Neuronal stem cell (in vitro differentiated cells): ENCODE results near the gene ID3.

Source experiments
- DNase-seq: peaks from one replicate; pipeline ENCODE4 v3.0.0-alpha.2; 2013; ENCODE audit warnings: low spot score
- H2AFZ ChIP-seq: one replicate; pipeline ENCODE4 v1.6.1; 2013; ENCODE audit warnings: mild to moderate bottlenecking, low read length, inconsistent platforms
- H2AK5ac ChIP-seq: 2 replicates; pipeline ENCODE4 v1.6.1; 2013; ENCODE audit warnings: low read depth, mild to moderate bottlenecking, inconsistent platforms, low read length, moderate library complexity, mixed read lengths
- H2BK120ac ChIP-seq: 2 replicates; pipeline ENCODE4 v1.6.1; 2013; ENCODE audit warnings: low read depth, mild to moderate bottlenecking, inconsistent platforms, low read length, moderate library complexity, mixed read lengths
- H2BK12ac ChIP-seq: one replicate; pipeline ENCODE4 v1.6.1; 2013; ENCODE audit warnings: low read length, inconsistent platforms
- H2BK15ac ChIP-seq: 2 replicates; pipeline ENCODE4 v1.6.1; 2013; ENCODE audit warnings: mild to moderate bottlenecking, low read length, inconsistent platforms, mixed read lengths
- H2BK5ac ChIP-seq: one replicate; pipeline ENCODE4 v1.6.1; 2013; ENCODE audit warnings: inconsistent platforms, mild to moderate bottlenecking, low read length, moderate library complexity
- H3K14ac ChIP-seq: one replicate; pipeline ENCODE4 v1.6.1; 2013; ENCODE audit warnings: low read length, inconsistent platforms
- H3K18ac ChIP-seq: 2 replicates; pipeline ENCODE4 v1.6.1; 2013; ENCODE audit warnings: low read length, inconsistent platforms
- H3K23ac ChIP-seq: 2 replicates; pipeline ENCODE4 v1.6.1; 2013; ENCODE audit warnings: low read depth, mild to moderate bottlenecking, mixed read lengths, low read length, inconsistent platforms; ENCODE audit not compliant: poor library complexity
- H3K27ac ChIP-seq: replicated peaks from 3 replicates; pipeline ENCODE4 v1.5.1; 2013; ENCODE audit warnings: low read length, inconsistent platforms
- H3K27me3 ChIP-seq, 3 experiments: 2 replicates each; pipeline ENCODE4 v1.6.1; 2013; ENCODE audit warnings: low read length in 3 of 3, mild to moderate bottlenecking in 2 of 3, inconsistent platforms in 1 of 3, low read depth in 1 of 3, mixed read lengths in 1 of 3, moderate library complexity in 1 of 3; ENCODE audit not compliant: control insufficient read depth in 3 of 3, insufficient read depth in 3 of 3
- H3K36me3 ChIP-seq, 2 donors: replicated peaks in 1 of 2; 2 replicates each; pipeline ENCODE4 v1.6.1; 2013; ENCODE audit warnings: low read length in 2 of 2; ENCODE audit not compliant: control insufficient read depth in 2 of 2, insufficient read depth in 2 of 2
- H3K4ac ChIP-seq: 2 replicates; pipeline ENCODE4 v1.6.1; 2013; ENCODE audit warnings: inconsistent platforms, mild to moderate bottlenecking, low read length, moderate library complexity
- H3K4me1 ChIP-seq, 2 donors: 1 replicate in 1 of 2; 2 replicates in 1 of 2; pipeline ENCODE4 v1.6.1; 2013; ENCODE audit warnings: low read length in 2 of 2, low read depth in 1 of 2; ENCODE audit not compliant: control insufficient read depth in 2 of 2, insufficient read depth in 1 of 2
- H3K4me2 ChIP-seq: one replicate; pipeline ENCODE4 v1.6.1; 2013; ENCODE audit warnings: mild to moderate bottlenecking, low read length, inconsistent platforms; ENCODE audit not compliant: insufficient read depth, poor library complexity, severe bottlenecking
- H3K4me3 ChIP-seq, 2 donors: 2 replicates each; pipeline ENCODE4 v1.5.1; 2013; ENCODE audit warnings: low read length in 2 of 2, mild to moderate bottlenecking in 2 of 2, inconsistent platforms in 1 of 2, moderate library complexity in 1 of 2
- H3K79me1 ChIP-seq: one replicate; pipeline ENCODE4 v1.6.1; 2013; ENCODE audit warnings: low read depth, mild to moderate bottlenecking, inconsistent platforms, low read length, moderate library complexity
- H3K9ac ChIP-seq: one replicate; pipeline ENCODE4 v1.6.1; 2013; ENCODE audit warnings: mild to moderate bottlenecking, low read depth, low read length, inconsistent platforms; ENCODE audit not compliant: poor library complexity
- H3K9me3 ChIP-seq, 2 donors: replicated peaks in 1 of 2; 2 replicates each; pipeline versions ENCODE3 to v1.6.1; 2013; ENCODE audit warnings: low read length in 2 of 2, mild to moderate bottlenecking in 2 of 2, inconsistent platforms in 1 of 2, low read depth in 1 of 2, mixed read lengths in 1 of 2, moderate library complexity in 1 of 2; ENCODE audit not compliant: control insufficient read depth in 2 of 2, insufficient read depth in 1 of 2
- H4K8ac ChIP-seq: one replicate; pipeline ENCODE4 v1.6.1; 2013; ENCODE audit warnings: low read depth, mild to moderate bottlenecking, inconsistent platforms, low read length, moderate library complexity
- H4K91ac ChIP-seq: one replicate; pipeline ENCODE4 v1.6.1; 2013; ENCODE audit warnings: low read length, low read depth, mild to moderate bottlenecking, inconsistent platforms; ENCODE audit not compliant: poor library complexity
- WGBS, 2 donors: extraction: QIAGEN DNeasy Blood & Tissue Kit; methylation state at CpG; one replicate each; pipeline ENCODE4 v1.1.7; 2013; ENCODE audit warnings: missing lambda C conversion rate in 2 of 2, mixed read lengths in 1 of 2; ENCODE audit not compliant: insufficient read length in 2 of 2, insufficient replicate concordance in 1 of 2; ENCODE audit errors: extremely low coverage in 2 of 2; 5-methylcytosine and 5-hydroxymethylcytosine counted together

The ID3 gene

GRCh38 chr1:23554127-23554480, 5.2 kb downstream of the ID3 start:
- Histone ChIP-seq H3K9ac (peak overlapping the region; percentile 87), H4K91ac (no peak overlapping the region), H3K23ac (peak overlapping the region; percentile 86), H3K27ac (peak overlapping the region; percentile 54), H3K36me3 (peaks cover 0 to 24% of the 10 kb centered on the region in 2 donors), H3K4me2 (peak overlapping the region; percentile 96), H3K27me3 (peaks cover 0 to 13% (median 0%) of the 10 kb centered on the region in 3 experiments), H2BK5ac (peak overlapping the region; percentile 89), H2AFZ (peak overlapping the region; percentile 79), H2BK12ac (peak overlapping the region; percentile 35), H2BK15ac (peak overlapping the region; percentile 47), H3K79me1 (peaks cover 6% of the 10 kb centered on the region), H3K4ac (no peak overlapping the region), H3K14ac (no peak overlapping the region), H4K8ac (no peak overlapping the region), H2BK120ac (peak overlapping the region; percentile 58), H3K9me3 (no peaks in the 10 kb centered on the region), H2AK5ac (peak overlapping the region; percentile 74), H3K4me1 (peaks cover 33 to 37% of the 10 kb centered on the region in 2 donors), H3K18ac (peak overlapping the region; percentile 98), H3K4me3 (peak overlapping the region; percentile 51 to 76)
- no peak for DNase-seq
- no CpG with 5 or more reads among the region's 12 CpGs for WGBS, 2 donors

GRCh38 chr1:23553231-23554126, 5.8 kb downstream of the ID3 start:
- H3K4me3 ChIP-seq, result peak overlapping the region; percentile 5 to 51
- H3K36me3 ChIP-seq, result peaks cover 0 to 21% of the 10 kb centered on the region in 2 donors
- no peak overlapping the region for H3K9ac ChIP-seq
- H3K27ac ChIP-seq, result no peak overlapping the region
- no peak overlapping the region for H2BK15ac ChIP-seq
- H3K23ac ChIP-seq, result peak overlapping the region; percentile 12
- no peaks in the 10 kb centered on the region for H3K79me1 ChIP-seq
- H2AK5ac ChIP-seq, result peak overlapping the region; percentile 74
- peak overlapping the region; percentile 31 for H2BK12ac ChIP-seq
- no peak overlapping the region for H3K4ac ChIP-seq
- H2BK120ac ChIP-seq, result no peak overlapping the region
- no peak overlapping the region for H4K91ac ChIP-seq
- no peak overlapping the region for H2AFZ ChIP-seq
- DNase-seq, result no peak
- peak overlapping the region; percentile 98 for H3K18ac ChIP-seq
- H3K14ac ChIP-seq, result no peak overlapping the region
- WGBS, 2 donors, result no CpG with 5 or more reads among the region's 21 CpGs
- H3K4me1 ChIP-seq, result peaks cover 32 to 40% of the 10 kb centered on the region in 2 donors
- H2BK5ac ChIP-seq, result no peak overlapping the region
- no peak overlapping the region for H4K8ac ChIP-seq
- H3K9me3 ChIP-seq, result no peaks in the 10 kb centered on the region
- peaks cover 0 to 13% (median 0%) of the 10 kb centered on the region in 3 experiments for H3K27me3 ChIP-seq
- peak overlapping the region; percentile 96 for H3K4me2 ChIP-seq

GRCh38 chr1:23551849-23552248, 7.5 kb downstream of the ID3 start:
- H3K9me3 ChIP-seq, result no peaks in the 10 kb centered on the region
- no peaks in the 10 kb centered on the region for H3K79me1 ChIP-seq
- H4K91ac ChIP-seq, result no peak overlapping the region
- H3K36me3 ChIP-seq, result peaks cover 0 to 5% of the 10 kb centered on the region in 2 donors
- no peak overlapping the region for H4K8ac ChIP-seq
- peaks cover 24 to 31% of the 10 kb centered on the region in 2 donors for H3K4me1 ChIP-seq
- no peak overlapping the region for H3K9ac ChIP-seq
- H3K23ac ChIP-seq, result no peak overlapping the region
- no peak overlapping the region for H3K27ac ChIP-seq
- H2BK15ac ChIP-seq, result no peak overlapping the region
- no peak overlapping the region for H2BK12ac ChIP-seq
- no CpG with 5 or more reads among the region's 4 CpGs for WGBS, 2 donors
- DNase-seq, result no peak
- no peak overlapping the region for H3K4me3 ChIP-seq
- H2AK5ac ChIP-seq, result no peak overlapping the region
- H3K18ac ChIP-seq, result no peak overlapping the region
- peaks cover 0 to 12% (median 0%) of the 10 kb centered on the region in 3 experiments for H3K27me3 ChIP-seq
- no peak overlapping the region for H3K14ac ChIP-seq
- no peak overlapping the region for H2BK5ac ChIP-seq
- no peak overlapping the region for H2BK120ac ChIP-seq
- no peak overlapping the region for H3K4me2 ChIP-seq
- no peak overlapping the region for H3K4ac ChIP-seq
- H2AFZ ChIP-seq, result no peak overlapping the region

- peaks cover 10 to 18% of the 10 kb centered on the region in 2 donors for H3K4me1 ChIP-seq
- DNase-seq, result no peak
- H2BK15ac ChIP-seq, result no peak overlapping the region
- H3K36me3 ChIP-seq, result no peaks in the 10 kb centered on the region
- H3K18ac ChIP-seq, result peak overlapping the region; percentile 45
- no peak overlapping the region for H3K14ac ChIP-seq
- H2BK5ac ChIP-seq, result no peak overlapping the region
- no peak overlapping the region for H2BK120ac ChIP-seq
- H3K27me3 ChIP-seq, result peaks cover 0 to 4% (median 0%) of the 10 kb centered on the region in 3 experiments
- H3K27ac ChIP-seq, result no peak overlapping the region
- H3K4me3 ChIP-seq, result peak overlapping the region in 1 of 2 donors; percentile 31
- no peak overlapping the region for H3K9ac ChIP-seq
- H2AK5ac ChIP-seq, result no peak overlapping the region
- no CpG with 5 or more reads among the region's 9 CpGs for WGBS, 2 donors
- H3K4me2 ChIP-seq, result no peak overlapping the region
- H3K9me3 ChIP-seq, result no peaks in the 10 kb centered on the region
- H3K79me1 ChIP-seq, result no peaks in the 10 kb centered on the region
- no peak overlapping the region for H2BK12ac ChIP-seq
- no peak overlapping the region for H3K23ac ChIP-seq
- no peak overlapping the region for H2AFZ ChIP-seq
- H4K91ac ChIP-seq, result no peak overlapping the region
- no peak overlapping the region for H3K4ac ChIP-seq
- H4K8ac ChIP-seq, result no peak overlapping the region
These were observed 10.6 kb downstream of the ID3 start for GRCh38 chr1:23548704-23549143.
